ENCODE data around the gene ZNF614.

The ZNF614 gene

GRCh38 chr19:52020506-52020905 is 7.7 kb downstream of the ZNF614 start:
- no peak overlapping the region for H3K4me3 ChIP-seq (ENCODE audit: low read depth, low read length)
- no peak for TF ChIP-seq CTCF (IDR thresholded peaks at IDR 0.05; ENCODE audit: borderline replicate concordance, insufficient read depth, low read depth, low read length)

- H3K4me3 ChIP-seq (ENCODE audit: low read depth, low read length): no peak overlapping the region
- no peak for TF ChIP-seq CTCF (IDR thresholded peaks at IDR 0.05; ENCODE audit: borderline replicate concordance, insufficient read depth, low read depth, low read length)
Measured at GRCh38 chr19:52010674-52011073, 17.5 kb downstream of the ZNF614 start.

- H3K4me3 ChIP-seq (ENCODE audit: low read depth, low read length): peak within 1 kb of the TSS; percentile 64
Measured at GRCh38 chr19:52007806-52008557, 20.2 kb downstream of the ZNF614 start, which contains the start of gene ZNF615. TSS of gene ZNF615 (minus strand) at chr19:52008211. CDS start at chr19:52003711, 4,500 bp downstream.

GRCh38 chr19:52007451-52007805 is 20.8 kb downstream of the ZNF614 start:
- H3K4me3 ChIP-seq (ENCODE audit: low read depth, low read length): peak overlapping the region; percentile 64

More at GRCh38 chr19:52007806-52008557, 20.2 kb downstream of the ZNF614 start, which contains the start of gene ZNF615:
- TF ChIP-seq CTCF (IDR thresholded peaks at IDR 0.05; ENCODE audit: borderline replicate concordance, insufficient read depth, low read depth, low read length): no peak

GRCh38 chr19:51994048-51994644 is 34.0 kb downstream of the ZNF614 start:
- no peak for TF ChIP-seq CTCF (IDR thresholded peaks at IDR 0.05; ENCODE audit: borderline replicate concordance, insufficient read depth, low read depth, low read length)
- H3K4me3 ChIP-seq (ENCODE audit: low read depth, low read length): no peak overlapping the region

More at GRCh38 chr19:52007451-52007805, 20.8 kb downstream of the ZNF614 start:
- no peak for TF ChIP-seq CTCF (IDR thresholded peaks at IDR 0.05; ENCODE audit: borderline replicate concordance, insufficient read depth, low read depth, low read length)

- no peak for TF ChIP-seq CTCF (IDR thresholded peaks at IDR 0.05; ENCODE audit: borderline replicate concordance, insufficient read depth, low read depth, low read length)
- H3K4me3 ChIP-seq (ENCODE audit: low read depth, low read length): no peak overlapping the region
Measured at GRCh38 chr19:51993422-51993821, 34.8 kb downstream of the ZNF614 start.

All from GM12875 (cell line).